Neural progenitor cell (in vitro differentiated cells): ENCODE data around the gene RAPGEF2.

ENCODE experiments used
- EZH2 ChIP-seq: fragments of 200-600 bp; sonication (generic); IDR thresholded peaks from 2 replicates; pipeline ENCODE4 v1.6.1; 2017; ENCODE audit warnings: antibody characterized with exemption, mild to moderate bottlenecking, moderate library complexity
- TF ChIP-seq, protein P1 (sequence below): fragments of 200-600 bp; sonication (generic); IDR thresholded peaks from 2 replicates; pipeline ENCODE4 v1.5.1; 2017; ENCODE audit warnings: antibody characterized with exemption, mild to moderate bottlenecking

- TF ChIP-seq, protein P1, sequence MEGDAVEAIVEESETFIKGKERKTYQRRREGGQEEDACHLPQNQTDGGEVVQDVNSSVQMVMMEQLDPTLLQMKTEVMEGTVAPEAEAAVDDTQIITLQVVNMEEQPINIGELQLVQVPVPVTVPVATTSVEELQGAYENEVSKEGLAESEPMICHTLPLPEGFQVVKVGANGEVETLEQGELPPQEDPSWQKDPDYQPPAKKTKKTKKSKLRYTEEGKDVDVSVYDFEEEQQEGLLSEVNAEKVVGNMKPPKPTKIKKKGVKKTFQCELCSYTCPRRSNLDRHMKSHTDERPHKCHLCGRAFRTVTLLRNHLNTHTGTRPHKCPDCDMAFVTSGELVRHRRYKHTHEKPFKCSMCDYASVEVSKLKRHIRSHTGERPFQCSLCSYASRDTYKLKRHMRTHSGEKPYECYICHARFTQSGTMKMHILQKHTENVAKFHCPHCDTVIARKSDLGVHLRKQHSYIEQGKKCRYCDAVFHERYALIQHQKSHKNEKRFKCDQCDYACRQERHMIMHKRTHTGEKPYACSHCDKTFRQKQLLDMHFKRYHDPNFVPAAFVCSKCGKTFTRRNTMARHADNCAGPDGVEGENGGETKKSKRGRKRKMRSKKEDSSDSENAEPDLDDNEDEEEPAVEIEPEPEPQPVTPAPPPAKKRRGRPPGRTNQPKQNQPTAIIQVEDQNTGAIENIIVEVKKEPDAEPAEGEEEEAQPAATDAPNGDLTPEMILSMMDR: no peak
- no peak for TF ChIP-seq EZH2
These were observed 101.7 kb downstream of the RAPGEF2 start for GRCh38 chr4:159204566-159204965.
